K562 (cell line): Measurements from ENCODE around the gene DPAGT1. TPM values are rescaled to one million over a fixed set of nuclear protein-coding genes. Genes with fewer than 3 reads are reported as not detected.

ENCODE experiments used
- ATAC-seq: fragments of 200-7000 bp; cut with Tn5 transposase; 3 replicates; pipeline ENCODE4 v1.9.1; 2020; ENCODE audit warnings: moderate library complexity
- BruUV-seq: library from RNA; stranded (reverse); fragments of 400-500 nt; replicated peaks from 2 replicates; lab custom pipeline; 2021; lab: Mats Ljungman, UMichigan
- CTCF ChIA-PET: fragments of 300-600 bp; formaldehyde crosslinking; extraction: SDS; loops from one replicate; lab custom pipeline; 2021; ENCODE audit warnings: low intra/inter-chr PET ratio; lab: Yijun Ruan, JAX
- POLR2A ChIA-PET: fragments of 300-600, 350-650 bp; sonication (Branson Sonifier 250); formaldehyde crosslinking; extraction: SDS; loops from one replicate; lab custom pipeline; 2021; ENCODE audit warnings: antibody characterized with exemption, inconsistent platforms; lab: Yijun Ruan, JAX
- DNase-seq, 4 experiments: peaks; one replicate each; pipeline versions ENCODE4 v3.0.0 to v3.0.0-alpha.2; 2011 to 2018; ENCODE audit warnings: low spot score in 3 of 4, mixed read lengths in 3 of 4; ENCODE audit errors: extremely low read depth in 1 of 4
- FAIRE-seq: peaks from 2 replicates; lab custom pipeline; 2011; peaks lifted over from hg19 to GRCh38; lab: Jason Lieb, UNC
- H2AFZ ChIP-seq: 2 replicates; pipeline ENCODE4 v1.6.0; 2011; ENCODE audit warnings: low read depth, low read length, control low read depth, inconsistent platforms
- H3K27ac ChIP-seq: fragments of 200-600 bp; 3 replicates; pipeline ENCODE4 v1.8.0; 2011; ENCODE audit warnings: low read depth, mild to moderate bottlenecking, control low read depth, inconsistent platforms, low read length, moderate library complexity, mixed read lengths; ENCODE audit errors: extremely low read depth
- H3K27me3 ChIP-seq, 2 experiments: fragments of 300-600 bp in 1 of 2; 2 replicates in 1 of 2; 3 replicates in 1 of 2; pipeline versions ENCODE4 v1.6.0 to v1.8.0; 2011; ENCODE audit warnings: inconsistent platforms in 2 of 2, low read length in 2 of 2, mild to moderate bottlenecking in 1 of 2, mixed read lengths in 1 of 2, moderate library complexity in 1 of 2; ENCODE audit not compliant: control insufficient read depth in 2 of 2, insufficient read depth in 2 of 2
- H3K36me3 ChIP-seq: fragments of 300-600 bp; 3 replicates; pipeline ENCODE4 v1.8.0; 2011; ENCODE audit warnings: mild to moderate bottlenecking, low read length, inconsistent platforms; ENCODE audit not compliant: control insufficient read depth, insufficient read depth
- H3K4me1 ChIP-seq, 2 experiments: fragments of 200-600 bp in 1 of 2; replicated peaks in 1 of 2; 2 replicates in 1 of 2; 3 replicates in 1 of 2; pipeline versions ENCODE4 v1.5.1 to v1.8.0; 2011; ENCODE audit warnings: inconsistent platforms in 2 of 2, low read length in 2 of 2, mild to moderate bottlenecking in 1 of 2, mixed read lengths in 1 of 2, moderate library complexity in 1 of 2; ENCODE audit not compliant: control insufficient read depth in 2 of 2, insufficient read depth in 2 of 2
- H3K4me2 ChIP-seq: 2 replicates; pipeline ENCODE4 v1.6.1; 2011; ENCODE audit warnings: low read length, control low read depth, inconsistent platforms, mixed read lengths; ENCODE audit not compliant: insufficient read depth
- H3K4me3 ChIP-seq: fragments of 200-600 bp; sonication (generic), shearing (Covaris generic); 2 replicates; pipeline ENCODE4 v1.5.1; 2016; ENCODE audit warnings: control low read depth, inconsistent platforms
- H3K79me2 ChIP-seq: fragments of 200-600 bp; 3 replicates; pipeline ENCODE4 v1.8.0; 2011; ENCODE audit warnings: low read length, inconsistent platforms; ENCODE audit not compliant: control insufficient read depth, insufficient read depth
- H3K9ac ChIP-seq, 2 experiments: 2 replicates each; pipeline versions ENCODE4 v1.6.0 to v1.6.1; 2011; ENCODE audit warnings: low read depth in 2 of 2, low read length in 2 of 2, control low read depth in 1 of 2, inconsistent platforms in 1 of 2, mild to moderate bottlenecking in 1 of 2, mixed read lengths in 1 of 2; ENCODE audit not compliant: insufficient read depth in 1 of 2
- H3K9me1 ChIP-seq: one replicate; pipeline ENCODE4 v1.6.0; 2011; ENCODE audit warnings: inconsistent platforms, mild to moderate bottlenecking, low read length, moderate library complexity; ENCODE audit not compliant: control insufficient read depth, insufficient read depth
- H3K9me3 ChIP-seq: replicated peaks from 2 replicates; pipeline ENCODE4 v1.5.1; 2011; ENCODE audit warnings: low read depth, low read length, inconsistent platforms; ENCODE audit not compliant: control insufficient read depth, insufficient read depth
- H4K20me1 ChIP-seq: replicated peaks from 2 replicates; pipeline ENCODE4 v1.6.1; 2011; ENCODE audit warnings: low read length, inconsistent platforms, mixed read lengths; ENCODE audit not compliant: control insufficient read depth, insufficient read depth
- AFF1 ChIP-seq, 2 experiments: fragments of 450-650 bp; IDR thresholded peaks; 2 replicates each; pipeline ENCODE4 v1.6.1; 2018; ENCODE audit warnings: mild to moderate bottlenecking in 2 of 2, low read depth in 1 of 2; ENCODE audit not compliant: partially characterized antibody in 2 of 2
- ATF3 ChIP-seq, 2 experiments: fragments of 450-650 bp in 1 of 2; sonication (generic) in 1 of 2; formaldehyde crosslinking in 1 of 2; IDR thresholded peaks in 1 of 2; conservative IDR thresholded peaks in 1 of 2; 2 replicates each; pipeline versions ENCODE4 v1.6.1 to v1.8.1; 2016 to 2023; ENCODE audit warnings: mild to moderate bottlenecking in 2 of 2, moderate library complexity in 2 of 2, inconsistent platforms in 1 of 2, missing genetic modification reagents in 1 of 2
- C11orf30 ChIP-seq: fragments of 450-650 bp; IDR thresholded peaks from 2 replicates; pipeline ENCODE4 v1.6.1; 2016; ENCODE audit warnings: low read depth, mild to moderate bottlenecking
- E2F6 ChIP-seq, 2 experiments: IDR thresholded peaks; 2 replicates each; pipeline ENCODE4 v1.6.1; 2011; ENCODE audit warnings: borderline replicate concordance in 1 of 2, control low read depth in 1 of 2, low read depth in 1 of 2, low read length in 1 of 2, mild to moderate bottlenecking in 1 of 2, mixed read lengths in 1 of 2, moderate library complexity in 1 of 2; ENCODE audit not compliant: insufficient read depth in 1 of 2, insufficient read length in 1 of 2, poor library complexity in 1 of 2, severe bottlenecking in 1 of 2; ENCODE audit errors: extremely low read depth in 1 of 2
- GABPB1 ChIP-seq: sonication (generic); formaldehyde crosslinking; IDR thresholded peaks from 2 replicates; pipeline ENCODE4 v1.8.0; 2022; ENCODE audit warnings: mild to moderate bottlenecking, missing genetic modification reagents
- GATA2 ChIP-seq: sonication (generic); formaldehyde crosslinking; IDR thresholded peaks from 2 replicates; pipeline ENCODE4 v1.4.0; 2020; ENCODE audit warnings: mild to moderate bottlenecking, missing genetic modification reagents
- MNT ChIP-seq, 2 experiments: fragments of 450-650 bp; conservative IDR thresholded peaks; 2 replicates each; pipeline ENCODE4 v1.6.1; 2017; ENCODE audit warnings: mild to moderate bottlenecking in 2 of 2, moderate library complexity in 2 of 2
- POLR2A ChIP-seq: fragments of 450-650 bp; conservative IDR thresholded peaks from 2 replicates; pipeline ENCODE4 v1.6.1; 2016
- POLR2G ChIP-seq: fragments of 200-400 bp; formaldehyde crosslinking; IDR thresholded peaks from 2 replicates; pipeline ENCODE4 v1.6.1; 2017; ENCODE audit warnings: low read depth, mild to moderate bottlenecking, antibody characterized with exemption, low read length, moderate library complexity
- SUPT5H ChIP-seq: fragments of 450-650 bp; IDR thresholded peaks from 2 replicates; pipeline ENCODE4 v1.6.1; 2016
- TAF9B ChIP-seq: fragments of 450-650 bp; IDR thresholded peaks from 2 replicates; pipeline ENCODE4 v1.6.1; 2018; ENCODE audit warnings: mild to moderate bottlenecking; ENCODE audit not compliant: partially characterized antibody
- ZC3H11A ChIP-seq: IDR thresholded peaks from 2 replicates; pipeline ENCODE4 v1.6.1; 2012; ENCODE audit warnings: low read depth, low read length, improper control_type of control experiment
- ZNF282 ChIP-seq: sonication (generic); formaldehyde crosslinking; IDR thresholded peaks from 2 replicates; pipeline ENCODE4 v1.8.1; 2023; ENCODE audit warnings: missing genetic modification reagents
- ZNF644 ChIP-seq: fragments of 200-800 bp; sonication (Bioruptor generic); IDR thresholded peaks from 2 replicates; pipeline ENCODE4 v1.6.1; 2016; ENCODE audit warnings: low read depth, missing genetic modification characterization, missing compliant biosample characterization
- WGBS: fragments of 100-300 bp; shearing (Covaris generic); methylation state at CpG from one replicate; pipeline ENCODE4 v1.1.6; 2016; ENCODE audit warnings: low coverage, mixed read lengths; ENCODE audit not compliant: insufficient coverage; ENCODE audit errors: missing lambda C conversion rate; 5-methylcytosine and 5-hydroxymethylcytosine counted together
- in situ Hi-C: fragments of 300-500 bp; cut with MboI; formaldehyde crosslinking; loops from 4 replicates; pipeline ENCODE4 v1.15.0; 2018; ENCODE audit warnings: inconsistent platforms, mixed read lengths
- intact Hi-C: fragments of 100-400 bp; cut with micrococcal nuclease; formaldehyde crosslinking; loops from 2 replicates; pipeline ENCODE4 v1.14.2; 2022
- polyA plus RNA-seq, 8 experiments: library from polyadenylated mRNA; depleted of rRNA in 4 of 8; stranded (reverse) in 5 of 8; unstranded in 3 of 8; fragments of >200 nt; fragmentation: Nextera tagmentation in 2 of 8; fragmentation: Illumina TruSeq in 1 of 8; extraction: Ambion mirVana in 2 of 8; extraction: Trizol in 1 of 8; gene quantifications; 2 replicates each; pipeline versions ENCODE4 v1.2.1 to v1.2.3, GENCODE V29; 2011 to 2014; ENCODE audit warnings: inconsistent platforms in 1 of 8, missing spikeins in 1 of 8
- total RNA-seq, 7 experiments: library from RNA; depleted of rRNA in 6 of 7; stranded (reverse); fragments of >200 nt in 6 of 7; fragmentation: Illumina TruSeq in 2 of 7; extraction: Trizol in 2 of 7; gene quantifications; 2 replicates each; pipeline versions ENCODE4 v1.2.1 to v1.2.3, GENCODE V29; 2011 to 2021; ENCODE audit warnings: low replicate concordance in 1 of 7

DPAGT1 gene
- total and polyA plus RNA-seq, 9 of the 15 experiments (the other 6 are each of a cell fraction or from before 2014, with no cell fraction given), result 29.9 to 135 (median 85.0) TPM

- H3K9ac ChIP-seq, result peak overlapping the region; percentile 85 to 94
- no TSS peak for BruUV-seq
- POLR2A ChIA-PET, result interaction anchor here (0.6 to 5.5 kb wide), 10 partner anchors 9 to 290 kb away, joined by 3 to 68 read pairs (median 4); partner anchors contain the start of genes C2CD2L, DPAGT1, HYOU1 and VPS11
- H3K27me3 ChIP-seq, result no peaks in the 10 kb centered on the region; a peak in 1 of 5 replicates
- no peak overlapping the region for H2AFZ ChIP-seq
- H4K20me1 ChIP-seq, result peaks cover 25% of the 10 kb centered on the region
- peak overlapping the region; percentile 95 for H3K27ac ChIP-seq
- H3K4me2 ChIP-seq, result peak overlapping the region; percentile 98
- intact Hi-C loops, result no loop called here
- in situ Hi-C loops, result no loop called here
- DNase-seq (peak in 2 of 4 experiments; percentile 8 to 36), FAIRE-seq (no peak), ATAC-seq (no peak)
- H3K9me1 ChIP-seq, result no peaks in the 10 kb centered on the region
- H3K4me3 ChIP-seq, result peak overlapping the region; percentile 94
- 43% methylated on average over 9 of the region's 9 CpGs for WGBS
- H3K4me1 ChIP-seq, result peaks cover 36 to 58% of the 10 kb centered on the region in 2 experiments
- CTCF ChIA-PET, result no interaction called here
- H3K79me2 ChIP-seq, result peaks cover 91% of the 10 kb centered on the region
- no peaks in the 10 kb centered on the region for H3K9me3 ChIP-seq
- peaks cover 60% of the 10 kb centered on the region for H3K36me3 ChIP-seq
- TF ChIP-seq E2F6 (IDR thresholded peaks at IDR 0.05; ENCODE audit: borderline replicate concordance in 1 of 2, extremely low read depth in 1 of 2, insufficient read depth in 1 of 2, insufficient read length in 1 of 2, low read depth in 1 of 2, low read length in 1 of 2, poor library complexity in 1 of 2, severe bottlenecking in 1 of 2) (peak in 1 of 2 experiments; percentile 18), POLR2A (peak; percentile 32; the same call in 1 of the 2 replicates), GATA2 (CRISPR knock-in tag) (no peak), ZNF644 (tag) (no peak), GABPB1 (CRISPR knock-in tag) (no peak), ATF3 (IDR thresholded peaks at IDR 0.05) (peak; percentile 64), ATF3 (CRISPR knock-in tag; conservative IDR thresholded peaks at IDR 0.05) (no peak), ZC3H11A (no peak), C11orf30 (0 out of 2 replicates have a peak, but pooled peaks have one; percentile 10), MNT (conservative IDR thresholded peaks at IDR 0.05) (0 out of 4 replicates have a peak, but pooled peaks of 1 of the 2 experiments have one; percentile 11), ZNF282 (no peak), TAF9B (no peak), AFF1 (IDR thresholded peaks at IDR 0.05; ENCODE audit: low read depth in 1 of 2, partially characterized antibody in 2 of 2) (peak in 1 of 2 experiments; percentile 33), SUPT5H (0 out of 2 replicates have a peak, but pooled peaks have one; percentile 11), POLR2G (peak; percentile 76)
Measured at GRCh38 chr11:119091178-119091577, 10.5 kb downstream of the DPAGT1 start.
